HG03432 (cell line): ENCODE data around the gene ABCC1.

Source experiments
- ATAC-seq: cut with Tn5 transposase; IDR thresholded peaks from one replicate; pipeline ENCODE4 v1.9.1; 2021; ENCODE audit warnings: mild to moderate bottlenecking, moderate library complexity; ENCODE audit not compliant: unreplicated experiment

ABCC1 gene

GRCh38 chr16:16018705-16019104 is 69.3 kb downstream of the ABCC1 start:
- no peak for ATAC-seq

- ATAC-seq = no peak
Observed at GRCh38 chr16:16019488-16019887, 70.1 kb downstream of the ABCC1 start.

GRCh38 chr16:16020291-16020690 is 70.9 kb downstream of the ABCC1 start:
- ATAC-seq = no peak

GRCh38 chr16:16021020-16021419 is 71.6 kb downstream of the ABCC1 start:
- no peak for ATAC-seq

GRCh38 chr16:16021646-16021987 is 72.2 kb downstream of the ABCC1 start:
- no peak for ATAC-seq

- no peak for ATAC-seq
Observed at GRCh38 chr16:16021988-16022682, 72.7 kb downstream of the ABCC1 start.

- no peak for ATAC-seq
Observed at GRCh38 chr16:16022683-16023064, 73.3 kb downstream of the ABCC1 start.

GRCh38 chr16:16025214-16025968 is 76.0 kb downstream of the ABCC1 start:
- no peak for ATAC-seq

- ATAC-seq = no peak
Observed at GRCh38 chr16:16027728-16028310, 78.4 kb downstream of the ABCC1 start.

- ATAC-seq = no peak
Observed at GRCh38 chr16:16028311-16028999, 79.0 kb downstream of the ABCC1 start.

GRCh38 chr16:16029431-16030011 is 80.1 kb downstream of the ABCC1 start:
- ATAC-seq = no peak

- no peak for ATAC-seq
Observed at GRCh38 chr16:16030449-16030848, 81.0 kb downstream of the ABCC1 start.

GRCh38 chr16:16031401-16031800 is 82.0 kb downstream of the ABCC1 start:
- ATAC-seq = no peak

- no peak for ATAC-seq
Observed at GRCh38 chr16:16032271-16032979, 83.0 kb downstream of the ABCC1 start.

- ATAC-seq = no peak
Observed at GRCh38 chr16:16033208-16033717, 83.8 kb downstream of the ABCC1 start.

GRCh38 chr16:16036359-16036792 is 87.0 kb downstream of the ABCC1 start:
- no peak for ATAC-seq

GRCh38 chr16:16037521-16037920 is 88.1 kb downstream of the ABCC1 start:
- no peak for ATAC-seq

GRCh38 chr16:16037970-16038369 is 88.6 kb downstream of the ABCC1 start:
- ATAC-seq = no peak

- ATAC-seq = no peak
Observed at GRCh38 chr16:16038950-16039349, 89.5 kb downstream of the ABCC1 start.

GRCh38 chr16:16041196-16041892 is 91.9 kb downstream of the ABCC1 start:
- no peak for ATAC-seq
